Endothelial cell of umbilical vein (primary cell): Measurements from ENCODE around the gene UBR3.

ENCODE experiments used
- CTCF ChIP-seq, 2 donors: IDR thresholded peaks; 1 replicate in 1 of 2; 2 replicates in 1 of 2; pipeline ENCODE4 v1.5.1; 2011; ENCODE audit warnings: low read length in 2 of 2, mild to moderate bottlenecking in 2 of 2, moderate library complexity in 2 of 2, control low read depth in 1 of 2, inconsistent platforms in 1 of 2, low read depth in 1 of 2; ENCODE audit not compliant: insufficient read depth in 1 of 2; ENCODE audit errors: extremely low read depth in 1 of 2
- EZH2 ChIP-seq: IDR thresholded peaks from 2 replicates; pipeline ENCODE4 v1.6.1; 2012; ENCODE audit warnings: borderline replicate concordance, low read depth, mild to moderate bottlenecking, moderate library complexity, low read length, inconsistent platforms; ENCODE audit not compliant: severe bottlenecking
- FOS ChIP-seq: IDR thresholded peaks from 2 replicates; pipeline ENCODE4 v1.6.1; 2011; ENCODE audit warnings: mild to moderate bottlenecking, low read length, moderate library complexity, borderline replicate concordance; ENCODE audit not compliant: insufficient read depth
- GATA2 ChIP-seq: IDR thresholded peaks from 2 replicates; pipeline ENCODE4 v1.7.0; 2011; ENCODE audit warnings: low read depth, mild to moderate bottlenecking, moderate library complexity, mixed read lengths, low read length; ENCODE audit not compliant: insufficient read length, insufficient read depth
- JUN ChIP-seq: IDR thresholded peaks from 2 replicates; pipeline ENCODE4 v1.6.1; 2011; ENCODE audit warnings: borderline replicate concordance, low read depth; ENCODE audit not compliant: insufficient read length, insufficient read depth
- POLR2A ChIP-seq: IDR thresholded peaks from 2 replicates; pipeline ENCODE4 v1.6.1; 2012; ENCODE audit warnings: low read depth, mild to moderate bottlenecking, control low read depth, low read length
- POLR2AphosphoS5 ChIP-seq: IDR thresholded peaks from 2 replicates; pipeline ENCODE4 v1.6.1; 2012; ENCODE audit warnings: low read depth, mild to moderate bottlenecking, control low read depth, low read length, moderate library complexity; ENCODE audit not compliant: insufficient read depth

DNA sequence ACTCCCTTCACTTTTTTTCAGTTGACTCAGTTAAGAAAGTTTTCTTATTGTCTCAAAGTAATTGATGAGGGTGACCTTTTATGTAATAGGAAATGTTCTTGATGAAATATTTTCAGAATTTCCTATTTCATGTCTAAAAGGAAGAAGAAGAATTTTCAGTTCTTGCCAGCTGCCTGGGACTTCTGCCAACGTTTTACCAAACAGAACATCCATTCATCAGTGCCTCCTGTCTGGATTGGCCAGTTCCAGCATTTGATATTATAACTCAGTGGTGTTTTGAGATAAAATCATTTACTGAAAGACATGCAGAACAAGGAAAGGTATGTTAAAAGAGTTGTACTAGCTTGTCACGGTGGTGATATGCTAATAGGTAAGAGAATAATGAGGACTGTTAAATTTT lies 246.0 kb downstream of the UBR3 start:
- no peak for TF ChIP-seq EZH2
- no peak for TF ChIP-seq POLR2A
- no peak for TF ChIP-seq CTCF (IDR thresholded peaks at IDR 0.05; ENCODE audit: extremely low read depth in 1 of 2, insufficient read depth in 1 of 2, low read depth in 1 of 2, low read length in 2 of 2)
- peak; percentile 11 for TF ChIP-seq FOS
- no peak for TF ChIP-seq POLR2AphosphoS5
- peak; percentile 31 for TF ChIP-seq JUN
- TF ChIP-seq GATA2: peak; percentile 77
